Measurements from ENCODE around the gene SCAF1.

The SCAF1 gene

GRCh38 chr19:49686503-49687088 lies 44.6 kb downstream of the SCAF1 start:
- DNase-seq = no peak

- DNase-seq = no peak
These were observed 45.1 kb downstream of the SCAF1 start for GRCh38 chr19:49687150-49687549.

- no peak for DNase-seq
These were observed 45.7 kb downstream of the SCAF1 start for GRCh38 chr19:49687566-49688316.

- DNase-seq = no peak
These were observed 46.6 kb downstream of the SCAF1 start for GRCh38 chr19:49688531-49689132.

GRCh38 chr19:49689133-49690078 lies 47.4 kb downstream of the SCAF1 start, which contains the start of gene ADM5:
ADM5 (plus strand) TSS chr19:49689594; CDS start chr19:49689838, 244 bp downstream.
- DNase-seq = peak; percentile 59

- DNase-seq = no peak
These were observed 48.2 kb downstream of the SCAF1 start for GRCh38 chr19:49690079-49690655.

- peak; percentile 92 for DNase-seq
These were observed 48.7 kb downstream of the SCAF1 start, which contains the start of gene CPT1C for GRCh38 chr19:49690656-49691242. CPT1C (plus strand) TSS chr19:49691116; CDS start chr19:49692253, 1,137 bp downstream.

GRCh38 chr19:49691243-49692146 lies 49.5 kb downstream of the SCAF1 start:
- peak; percentile 74 for DNase-seq

- no peak for DNase-seq
These were observed 50.1 kb downstream of the SCAF1 start for GRCh38 chr19:49692147-49692506.

- DNase-seq = no peak
These were observed 54.1 kb downstream of the SCAF1 start for GRCh38 chr19:49696115-49696514.

- DNase-seq = no peak
These were observed 54.9 kb downstream of the SCAF1 start for GRCh38 chr19:49696865-49697264.

- DNase-seq = no peak
These were observed 57.4 kb downstream of the SCAF1 start for GRCh38 chr19:49699364-49699763.

- DNase-seq = no peak
These were observed 58.6 kb downstream of the SCAF1 start for GRCh38 chr19:49700563-49700962.

- DNase-seq = no peak
These were observed 59.3 kb downstream of the SCAF1 start for GRCh38 chr19:49701271-49701786.

- no peak for DNase-seq
These were observed 63.1 kb downstream of the SCAF1 start for GRCh38 chr19:49704888-49705642.

GRCh38 chr19:49705919-49706318 lies 63.9 kb downstream of the SCAF1 start:
- no peak for DNase-seq

All from NCI-H345 (cell line).